ENCODE measurements around the gene SPCS3.
"Not testable (repeated sequence)": the region's sequence is repeated elsewhere in the genome, so short reads cannot be mapped to it uniquely, and the experiment has no call there.

Gene SPCS3

GRCh38 chr4:176334066-176334465 is 14.3 kb downstream of the SPCS3 start:
- TF ChIP-seq CTCF (IDR thresholded peaks at IDR 0.05) (no peak), ZFX (IDR thresholded peaks at IDR 0.05; ENCODE audit: borderline replicate concordance) (no peak)
- no peak overlapping the region for H3K27ac ChIP-seq

- no peak overlapping the region for H3K27ac ChIP-seq
- TF ChIP-seq ZFX (IDR thresholded peaks at IDR 0.05; ENCODE audit: borderline replicate concordance) (no peak), CTCF (IDR thresholded peaks at IDR 0.05) (no peak)
Measured at GRCh38 chr4:176335421-176335820, 15.7 kb downstream of the SPCS3 start.

DNA sequence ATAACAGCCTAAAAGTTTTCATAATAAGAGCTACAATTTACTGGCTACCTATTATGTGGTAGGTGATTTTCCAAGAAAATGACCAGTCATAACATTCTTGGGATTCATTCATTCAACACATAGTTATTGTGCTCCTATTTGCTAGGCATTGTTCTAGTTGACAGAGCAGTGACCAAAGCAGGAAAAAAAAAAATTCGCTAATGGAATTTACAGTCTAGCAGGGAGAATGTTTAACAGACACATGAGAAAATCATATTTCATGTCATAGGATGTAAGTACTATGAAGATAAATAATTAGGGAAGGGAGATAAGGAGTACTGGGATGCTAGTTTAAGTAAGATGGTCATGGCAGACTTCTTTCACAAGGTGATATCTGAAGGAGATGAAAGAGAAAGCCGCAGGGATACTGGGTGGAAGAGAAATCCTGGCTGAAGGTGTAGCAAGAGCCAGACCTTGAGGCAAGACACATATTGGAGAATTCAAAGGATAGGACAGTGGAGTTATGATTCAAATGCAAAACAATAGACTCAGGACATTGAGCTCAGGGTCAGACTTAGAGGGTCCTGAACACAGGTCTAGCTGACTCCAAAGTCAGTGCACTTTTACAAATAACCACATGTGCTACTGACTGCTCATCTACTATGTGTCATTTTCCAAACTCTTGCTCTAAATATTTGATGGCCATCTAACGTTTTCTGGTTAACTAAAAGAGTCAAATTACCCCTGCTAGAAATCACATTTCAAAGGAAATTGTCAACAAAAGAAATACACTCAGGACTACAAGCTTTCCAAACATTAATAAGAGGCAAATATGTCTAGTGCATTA is 20.4 kb downstream of the SPCS3 start:
- TF ChIP-seq ZFX (IDR thresholded peaks at IDR 0.05; ENCODE audit: borderline replicate concordance) (no peak), CTCF (IDR thresholded peaks at IDR 0.05) (no peak)
- peak overlapping the region; percentile 31 for H3K27ac ChIP-seq

DNA sequence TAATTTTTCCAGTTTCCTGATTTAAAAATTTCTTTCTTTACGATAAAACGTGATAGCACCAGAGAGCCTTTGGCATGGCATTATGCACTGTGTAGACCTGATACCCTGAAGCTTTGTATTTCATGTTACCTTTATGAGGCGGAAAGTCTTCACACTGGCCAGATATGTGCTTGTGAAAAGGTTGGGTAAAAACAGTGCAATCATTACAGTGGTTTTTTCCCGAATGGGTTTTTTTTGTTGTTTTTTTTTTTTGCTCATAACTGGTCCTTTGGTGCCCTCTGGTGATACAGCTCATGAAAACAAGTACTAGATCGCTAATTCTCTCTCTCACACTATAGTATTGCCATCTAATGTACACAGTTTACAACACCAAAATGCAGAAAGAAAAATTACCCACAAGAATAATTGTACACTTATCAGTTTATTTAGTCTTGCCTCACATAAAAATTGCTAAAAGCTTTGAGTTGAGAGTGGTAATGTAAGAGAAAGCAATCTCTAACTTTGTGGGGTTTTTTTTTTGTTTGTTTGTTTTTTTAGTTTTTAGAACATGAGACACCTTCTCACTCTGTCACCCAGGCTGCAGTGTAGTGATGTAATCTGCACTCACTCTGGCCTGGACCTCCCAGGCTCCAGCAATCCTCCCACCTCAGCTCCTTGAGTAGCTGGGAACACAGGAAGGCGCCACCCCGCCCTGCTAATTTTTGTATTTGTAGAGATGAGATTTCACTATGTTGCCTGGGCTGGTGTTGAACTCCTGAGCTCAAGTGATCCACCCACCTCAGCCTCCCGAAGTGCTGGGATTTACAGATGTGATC is 21.3 kb downstream of the SPCS3 start:
- TF ChIP-seq ZFX (IDR thresholded peaks at IDR 0.05; ENCODE audit: borderline replicate concordance), result no peak
- peak; percentile 64 for TF ChIP-seq CTCF (IDR thresholded peaks at IDR 0.05)
- H3K27ac ChIP-seq, result 0 out of 2 replicates have a peak overlapping the region, but pooled peaks have one; percentile 31

DNA sequence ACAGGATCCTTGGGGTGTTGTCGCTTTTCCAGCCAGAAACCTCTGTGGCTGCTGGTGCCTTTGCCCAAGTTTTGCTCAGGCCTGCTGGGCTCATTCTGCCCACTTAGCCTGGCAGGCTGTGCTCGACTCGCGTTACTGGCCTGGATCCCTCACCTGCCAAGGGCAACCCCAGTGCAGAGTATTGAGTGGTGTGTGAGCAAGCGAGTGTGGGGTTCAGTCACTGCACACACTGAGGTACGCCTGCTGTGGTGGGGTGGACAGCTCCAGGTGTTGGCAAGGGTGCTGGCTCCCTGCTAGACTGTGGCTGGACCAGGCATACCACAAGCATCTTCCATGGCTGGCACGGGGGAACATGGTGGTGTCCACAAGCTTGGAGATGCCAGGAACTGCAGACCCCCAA is 22.6 kb downstream of the SPCS3 start:
- no peak overlapping the region for H3K27ac ChIP-seq
- TF ChIP-seq CTCF (IDR thresholded peaks at IDR 0.05), result no peak
- no peak for TF ChIP-seq ZFX (IDR thresholded peaks at IDR 0.05; ENCODE audit: borderline replicate concordance)

GRCh38 chr4:176343286-176343685 is 23.5 kb downstream of the SPCS3 start:
- TF ChIP-seq CTCF (IDR thresholded peaks at IDR 0.05) (no peak), ZFX (IDR thresholded peaks at IDR 0.05; ENCODE audit: borderline replicate concordance) (no peak)
- H3K27ac ChIP-seq, result no peak overlapping the region

- not testable (repeated sequence) for H3K27ac ChIP-seq
Measured at GRCh38 chr4:176345346-176345745, 25.6 kb downstream of the SPCS3 start.

GRCh38 chr4:176346836-176347235 is 27.1 kb downstream of the SPCS3 start:
- not testable (repeated sequence) for H3K27ac ChIP-seq

All from 22Rv1 (cell line).